Forelimb muscle (tissue), 1 donor: ENCODE results near the gene CBY3. TPM values are rescaled to one million over a fixed set of nuclear protein-coding genes. Genes with fewer than 3 reads are reported as not detected.
"Not testable (repeated sequence)": the region's sequence is repeated elsewhere in the genome, so short reads cannot be mapped to it uniquely, and the experiment has no call there.

Source experiments
- DNase-seq: peaks from one replicate; pipeline ENCODE4 v3.0.0-alpha.2; 2013; ENCODE audit warnings: low read depth
- polyA plus RNA-seq: library from polyadenylated mRNA; unstranded; fragments of 120-200 nt; gene quantifications from one replicate; pipeline ENCODE4 v1.2.1, GENCODE V29; 2013; ENCODE audit not compliant: insufficient read length

Gene CBY3
- polyA plus RNA-seq, 1 donor = 0.37 TPM

DNA sequence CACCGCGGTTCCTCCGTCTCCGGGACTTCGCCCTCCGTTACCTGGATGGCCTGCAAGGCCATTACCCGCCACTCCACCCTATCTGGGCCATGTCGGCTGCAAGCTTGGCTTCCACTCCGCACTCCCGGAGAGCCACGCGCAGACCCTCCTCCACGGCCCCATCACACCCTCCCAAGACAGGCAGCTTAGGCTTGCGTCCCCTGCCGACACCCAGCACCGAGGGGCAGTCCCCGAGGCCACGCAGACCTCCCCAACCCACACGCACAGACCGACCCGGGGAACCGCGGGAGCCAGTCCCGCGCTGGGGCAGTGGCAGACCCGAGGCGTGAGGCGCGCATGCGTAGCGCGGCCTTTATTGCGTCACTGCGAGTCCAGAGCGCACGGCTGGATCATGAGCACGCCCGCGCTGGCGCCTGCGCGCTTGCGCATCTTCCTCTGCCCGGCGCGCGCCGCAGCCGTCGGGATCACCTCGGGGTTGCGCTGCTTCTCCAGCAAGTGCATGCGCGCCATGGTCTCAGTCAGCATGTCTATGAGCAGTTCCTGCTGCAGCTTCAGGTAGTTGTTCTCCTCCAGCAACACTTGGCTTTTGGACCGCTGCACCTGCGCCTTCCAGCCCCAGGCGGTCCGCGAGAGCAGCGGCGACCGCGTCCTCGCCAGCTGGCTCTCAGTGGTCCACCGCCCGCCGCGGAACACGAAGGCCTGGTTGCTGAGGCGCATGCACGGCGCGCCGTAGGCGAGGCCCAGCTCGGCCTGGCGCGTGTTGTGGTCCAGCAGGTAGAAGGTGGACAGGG, 2.4 kb downstream of the CBY3 start:
- peak; percentile 96 for DNase-seq

GRCh38 chr5:179668391-179668790, 12.4 kb downstream of the CBY3 start:
- no peak for DNase-seq

DNA sequence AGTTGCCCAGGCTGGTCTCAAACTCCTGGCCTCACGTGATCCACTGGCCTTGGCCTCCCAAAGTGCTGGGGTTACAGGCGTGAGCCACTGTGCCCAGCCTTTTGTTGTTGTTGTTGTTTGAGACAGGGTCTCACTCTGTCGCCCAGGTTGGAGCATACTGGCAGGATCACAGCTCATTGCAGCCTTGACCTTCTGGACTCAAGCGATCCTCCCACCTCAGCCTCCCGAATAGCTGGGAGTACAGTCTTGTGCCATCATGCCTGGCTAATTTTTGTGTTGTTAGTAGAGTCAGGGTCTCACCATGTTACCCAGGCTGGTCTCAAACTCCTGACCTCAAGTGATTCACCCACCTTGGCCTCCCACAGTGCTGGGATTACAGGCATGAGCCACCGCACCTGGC, 19.2 kb downstream of the CBY3 start:
- DNase-seq = not testable (repeated sequence)

GRCh38 chr5:179658179-179658856, 22.5 kb downstream of the CBY3 start:
- DNase-seq = not testable (repeated sequence)

DNA sequence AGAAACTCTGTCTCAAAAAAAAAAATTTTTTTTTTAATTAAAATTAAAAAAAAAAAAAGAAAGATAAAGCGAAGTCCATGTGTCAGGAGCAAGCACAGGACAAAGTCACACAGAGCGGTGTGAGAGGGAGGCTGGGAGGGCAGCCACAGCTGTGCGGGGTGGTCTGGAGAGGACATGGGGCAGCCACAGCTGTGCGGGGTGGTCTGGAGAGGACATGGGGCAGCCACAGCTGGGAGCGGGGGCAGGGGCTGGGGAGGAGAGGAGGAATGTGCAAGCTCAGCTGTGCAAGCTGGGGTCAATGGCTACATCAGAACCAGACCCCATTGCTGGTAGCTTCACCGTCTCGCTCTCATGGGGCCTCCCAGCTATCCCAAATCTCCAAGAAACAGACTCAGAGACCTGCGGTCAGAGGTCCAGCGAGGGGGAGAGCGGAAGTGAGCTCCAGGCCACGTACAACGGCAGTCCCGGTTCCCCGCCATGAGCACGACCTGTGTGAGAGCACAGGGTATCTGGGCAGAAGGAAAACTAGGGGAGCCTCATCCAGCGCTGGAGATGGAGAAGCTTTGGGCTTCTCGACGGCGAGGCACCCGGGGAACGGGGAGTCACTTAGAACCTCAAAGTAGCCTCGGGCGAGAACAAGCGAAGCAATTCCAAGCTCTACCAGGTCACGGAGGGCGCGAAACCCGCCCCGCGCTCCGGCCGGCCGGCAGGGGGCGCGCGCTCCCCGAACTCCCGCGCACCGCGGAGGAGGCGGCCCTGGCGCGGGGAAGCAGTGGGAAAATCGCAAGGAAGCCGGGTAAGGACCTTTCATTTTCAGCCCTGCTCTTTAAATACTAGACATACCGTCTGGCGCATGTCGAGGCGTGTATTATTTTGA, 23.3 kb downstream of the CBY3 start:
- not testable (repeated sequence) for DNase-seq

- DNase-seq = not testable (repeated sequence)
These were observed 27.7 kb downstream of the CBY3 start for GRCh38 chr5:179653135-179653534.

DNA sequence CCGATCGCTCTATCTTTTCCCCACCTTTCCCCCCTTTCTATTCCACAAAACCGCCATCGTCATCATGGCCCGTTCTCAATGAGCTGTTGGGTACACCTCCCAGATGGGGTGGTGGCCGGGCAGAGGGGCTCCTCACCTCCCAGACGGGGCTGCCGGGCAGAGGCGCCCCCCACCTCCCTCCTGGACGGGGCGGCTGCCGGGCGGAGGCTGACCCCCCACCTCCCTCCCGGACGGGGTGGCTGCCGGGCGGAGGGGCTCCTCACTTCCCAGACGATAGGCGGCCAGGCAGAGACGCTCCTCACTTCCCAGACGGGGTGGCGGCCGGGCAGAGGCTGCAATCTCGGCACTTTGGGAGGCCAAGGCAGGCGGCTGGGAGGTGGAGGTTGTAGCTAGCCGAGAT, 30.6 kb downstream of the CBY3 start:
- DNase-seq = not testable (repeated sequence)

GRCh38 chr5:179649166-179649703, 31.6 kb downstream of the CBY3 start:
- not testable (repeated sequence) for DNase-seq

DNA sequence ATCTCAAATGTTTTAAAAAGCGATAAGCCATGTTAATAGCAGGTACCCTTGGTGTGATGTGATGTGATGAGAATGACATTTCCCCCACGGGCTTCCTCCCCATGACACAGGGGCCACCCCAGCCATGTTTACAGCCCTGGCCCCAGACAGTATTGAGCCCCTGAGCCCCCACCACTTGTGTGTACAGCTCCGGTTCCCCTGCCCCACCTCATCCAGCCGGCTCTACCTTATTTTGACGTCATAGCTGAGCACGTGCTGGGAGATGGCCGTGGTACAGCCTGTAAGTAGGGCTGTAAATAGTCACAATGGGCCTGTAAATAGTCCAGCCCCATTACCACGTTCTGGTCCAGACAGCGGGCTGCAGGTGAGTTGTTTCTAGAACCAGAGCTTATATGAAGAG, 32.4 kb downstream of the CBY3 start:
- DNase-seq = no peak

GRCh38 chr5:179644766-179645165, 36.1 kb downstream of the CBY3 start:
- DNase-seq = not testable (repeated sequence)

GRCh38 chr5:179643141-179643920, 37.5 kb downstream of the CBY3 start:
- DNase-seq = not testable (repeated sequence)

DNA sequence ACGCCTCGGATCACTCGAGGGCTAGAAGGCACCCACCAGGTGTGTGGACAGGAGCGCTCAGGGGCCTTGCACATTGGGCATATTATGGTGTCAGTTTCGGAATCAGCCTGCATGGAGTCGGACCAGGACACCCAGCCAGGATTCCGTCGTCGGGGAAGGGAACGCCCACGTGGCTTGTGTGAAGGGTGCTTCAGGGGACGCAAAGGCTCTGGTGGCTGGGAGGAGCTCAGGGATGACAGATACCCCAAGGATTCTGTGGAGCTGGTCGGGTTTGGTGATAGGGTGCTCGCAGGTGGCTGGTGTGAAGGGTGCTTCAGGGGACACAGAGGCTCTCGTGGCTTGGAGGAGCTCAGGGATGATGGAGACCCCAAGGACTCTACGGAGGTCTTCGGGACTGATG, 38.2 kb downstream of the CBY3 start:
- not testable (repeated sequence) for DNase-seq

- not testable (repeated sequence) for DNase-seq
These were observed 39.1 kb downstream of the CBY3 start for GRCh38 chr5:179641745-179642144.

- DNase-seq = not testable (repeated sequence)
These were observed 41.5 kb downstream of the CBY3 start for GRCh38 chr5:179639296-179639695.

- not testable (repeated sequence) for DNase-seq
These were observed 46.3 kb downstream of the CBY3 start for GRCh38 chr5:179634370-179635172.

- DNase-seq = not testable (repeated sequence)
These were observed 47.1 kb downstream of the CBY3 start for GRCh38 chr5:179633501-179634369.
